CD4-positive, alpha-beta T cell (primary cell): ENCODE results near the gene METTL21C. TPM values are rescaled to one million over a fixed set of nuclear protein-coding genes. Genes with fewer than 3 reads are reported as not detected.

Experiments
- ATAC-seq: fragments of 200-7000 bp; cut with Tn5 transposase; one replicate; pipeline ENCODE4 v1.10.0; 2022; ENCODE audit warnings: mild to moderate bottlenecking; ENCODE audit not compliant: poor library complexity
- CTCF ChIA-PET: fragments of 350-600 bp; sonication (Branson Sonifier 250); formaldehyde crosslinking; loops from one replicate; lab custom pipeline; 2021; ENCODE audit warnings: antibody characterized with exemption, inconsistent platforms; lab: Charles Lee
- POLR2A ChIA-PET: fragments of 350-600 bp; sonication (Branson Sonifier 250); formaldehyde crosslinking; loops from one replicate; lab custom pipeline; 2021; ENCODE audit warnings: antibody characterized with exemption, inconsistent platforms; lab: Charles Lee
- DNase-seq, 14 experiments: peaks; one replicate each; pipeline ENCODE4 v3.0.0-alpha.2; 2013 to 2020; ENCODE audit warnings: mixed read lengths in 2 of 14
- H3K27ac ChIP-seq, 2 donors: one replicate each; pipeline versions ENCODE4 v1.5.1 to v1.7.0; 2013; ENCODE audit warnings: low read length in 2 of 2, low read depth in 1 of 2, mild to moderate bottlenecking in 1 of 2
- H3K27me3 ChIP-seq, 2 experiments: 1 replicate in 1 of 2; 2 replicates in 1 of 2; pipeline versions ENCODE4 v1.6.1 to v1.7.0; 2013; ENCODE audit warnings: low read length in 2 of 2, control low read depth in 1 of 2, mild to moderate bottlenecking in 1 of 2, moderate library complexity in 1 of 2; ENCODE audit not compliant: insufficient read depth in 2 of 2, control insufficient read depth in 1 of 2
- H3K36me3 ChIP-seq: one replicate; pipeline ENCODE4 v1.6.1; 2013; ENCODE audit warnings: low read length, control low read depth; ENCODE audit not compliant: insufficient read depth
- H3K4me1 ChIP-seq: one replicate; pipeline ENCODE4 v1.6.1; 2013; ENCODE audit warnings: low read length, control low read depth; ENCODE audit not compliant: insufficient read depth
- H3K4me3 ChIP-seq: one replicate; pipeline ENCODE4 v1.5.1; 2013; ENCODE audit warnings: mild to moderate bottlenecking, low read length, moderate library complexity
- H3K9me3 ChIP-seq, 2 experiments: 1 replicate in 1 of 2; 2 replicates in 1 of 2; pipeline versions ENCODE4 v1.6.1 to v1.7.0; 2013; ENCODE audit warnings: low read length in 2 of 2, mild to moderate bottlenecking in 2 of 2, control low read depth in 1 of 2, moderate library complexity in 1 of 2; ENCODE audit not compliant: control insufficient read depth in 1 of 2, insufficient read depth in 1 of 2
- H3K27ac Mint-ChIP-seq: one replicate; pipeline ENCODE4 v1.8.0; 2020; ENCODE audit warnings: mixed read lengths
- H3K27me3 Mint-ChIP-seq: one replicate; pipeline ENCODE4 v1.8.0; 2021; ENCODE audit warnings: mixed read lengths
- H3K36me3 Mint-ChIP-seq: one replicate; pipeline ENCODE4 v1.8.0; 2021; ENCODE audit warnings: low read depth, mixed read lengths
- H3K4me1 Mint-ChIP-seq: one replicate; pipeline ENCODE4 v1.8.0; 2021; ENCODE audit warnings: low read depth, mixed read lengths
- H3K4me3 Mint-ChIP-seq: one replicate; pipeline ENCODE4 v1.8.0; 2020; ENCODE audit warnings: mild to moderate bottlenecking, mixed read lengths
- H3K9me3 Mint-ChIP-seq: one replicate; pipeline ENCODE4 v1.8.0; 2020; ENCODE audit warnings: mixed read lengths
- CTCF ChIP-seq: fragments of 200-600 bp; IDR thresholded peaks from one replicate; pipeline ENCODE4 v1.8.0; 2022; ENCODE audit warnings: antibody characterized with exemption, mild to moderate bottlenecking
- intact Hi-C, 2 experiments: fragments of 100-400 bp; cut with DNase I in 1 of 2; cut with micrococcal nuclease in 1 of 2; formaldehyde crosslinking; loops; one replicate each; pipeline versions ENCODE4 v1.15.1 to v1.9.0; 2023 to 2025; cut with DNase I, micrococcal nuclease
- total RNA-seq, 174 experiments: library from RNA in 2 of 174; stranded (reverse) in 2 of 174; gene quantifications; one replicate each; pipeline ENCODE4 v1.2.3 and lab custom pipeline; 2021 to 2026

METTL21C gene
- total RNA-seq, 2 experiments from 2014 or later = not detected

DNA sequence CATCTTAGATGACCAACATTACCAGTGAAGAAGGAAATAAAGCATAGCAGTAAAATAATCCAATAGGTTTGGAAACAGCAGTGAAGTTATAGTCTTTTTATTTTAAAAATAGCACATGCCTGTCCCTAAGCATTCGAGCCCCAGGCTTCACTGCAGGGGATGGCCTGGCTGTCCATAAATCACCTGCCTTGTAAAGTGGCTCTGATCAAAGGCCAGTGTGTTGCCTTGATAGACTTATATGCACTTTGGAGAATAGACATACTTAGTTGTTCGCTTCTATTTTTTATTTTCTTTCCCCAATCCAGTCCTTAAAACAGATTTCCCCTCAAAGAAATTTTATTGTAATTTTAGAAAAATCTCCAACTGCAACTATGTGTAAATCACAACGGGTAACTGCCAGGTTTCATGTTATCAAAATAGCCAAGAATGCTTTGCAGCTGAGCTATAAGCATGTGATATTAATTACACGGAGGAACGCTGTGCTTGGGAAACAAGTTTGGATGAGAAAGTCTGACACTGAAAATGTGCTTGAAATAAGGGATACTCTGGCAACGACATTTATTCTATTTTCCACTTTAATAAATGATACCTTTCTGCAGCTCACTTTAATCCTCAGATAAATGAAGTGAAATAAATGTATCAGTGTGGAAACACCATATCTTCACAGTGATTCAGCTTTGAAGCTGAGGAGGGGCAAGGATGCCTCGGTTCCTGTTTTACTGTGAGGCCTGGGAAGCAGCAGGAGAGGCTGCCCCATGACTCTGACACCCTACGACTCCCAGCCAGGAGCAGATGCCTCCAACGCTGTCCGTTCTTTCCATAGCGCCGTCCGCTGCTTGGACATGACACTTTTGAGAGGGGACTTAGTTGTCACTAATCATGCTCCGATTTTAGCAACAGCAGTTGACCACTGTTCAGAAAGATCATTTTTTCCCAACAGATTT is 5.5 kb upstream of the METTL21C start:
- ChIA-PET CTCF (no interaction called here), POLR2A (no interaction called here)
- Mint-ChIP-seq H3K4me1 (no peaks in the 10 kb centered on the region), H3K4me3 (no peak overlapping the region), H3K27ac (no peak overlapping the region), H3K27me3 (peaks cover 25% of the 10 kb centered on the region), H3K36me3 (no peaks in the 10 kb centered on the region), H3K9me3 (peaks cover 3% of the 10 kb centered on the region)
- Histone ChIP-seq H3K27me3 (no peaks in the 10 kb centered on the region), H3K4me1 (no peaks in the 10 kb centered on the region), H3K27ac (no peak overlapping the region), H3K9me3 (no peaks in the 10 kb centered on the region), H3K36me3 (no peaks in the 10 kb centered on the region), H3K4me3 (no peak overlapping the region)
- intact Hi-C loops = no loop called here
- DNase-seq = no peak
- no peak for TF ChIP-seq CTCF
- no peak for ATAC-seq

GRCh38 chr13:102699504-102699903 is 4.7 kb upstream of the METTL21C start:
- no peak for DNase-seq
- Histone ChIP-seq H3K27ac (no peak overlapping the region), H3K9me3 (no peaks in the 10 kb centered on the region), H3K4me3 (no peak overlapping the region), H3K4me1 (no peaks in the 10 kb centered on the region), H3K36me3 (no peaks in the 10 kb centered on the region), H3K27me3 (no peaks in the 10 kb centered on the region)
- H3K27ac Mint-ChIP-seq = no peak overlapping the region
- peaks cover 32% of the 10 kb centered on the region for H3K27me3 Mint-ChIP-seq
- no peak for ATAC-seq
- H3K9me3 Mint-ChIP-seq = peaks cover 3% of the 10 kb centered on the region
- intact Hi-C loops = no loop called here
- ChIA-PET POLR2A (no interaction called here), CTCF (no interaction called here)
- H3K36me3 Mint-ChIP-seq = no peaks in the 10 kb centered on the region
- TF ChIP-seq CTCF = no peak
- H3K4me1 Mint-ChIP-seq = no peaks in the 10 kb centered on the region
- H3K4me3 Mint-ChIP-seq = no peak overlapping the region

- Mint-ChIP-seq H3K4me3 (no peak overlapping the region), H3K27me3 (peaks cover 40% of the 10 kb centered on the region), H3K9me3 (peaks cover 3% of the 10 kb centered on the region), H3K36me3 (no peaks in the 10 kb centered on the region), H3K4me1 (no peaks in the 10 kb centered on the region), H3K27ac (no peak overlapping the region)
- Histone ChIP-seq H3K4me3 (no peak overlapping the region), H3K27ac (no peak overlapping the region), H3K36me3 (no peaks in the 10 kb centered on the region), H3K4me1 (no peaks in the 10 kb centered on the region), H3K9me3 (no peaks in the 10 kb centered on the region), H3K27me3 (no peaks in the 10 kb centered on the region)
- ATAC-seq (no peak), DNase-seq (no peak)
- TF ChIP-seq CTCF = no peak
- intact Hi-C loops = no loop called here
- ChIA-PET POLR2A (no interaction called here), CTCF (no interaction called here)
Observed at GRCh38 chr13:102698649-102698980, 3.8 kb upstream of the METTL21C start.
